ENCODE results near the gene DNMT1.
"Not testable (repeated sequence)": the region's sequence is repeated elsewhere in the genome, so short reads cannot be mapped to it uniquely, and the experiment has no call there.

DNMT1 gene

DNA sequence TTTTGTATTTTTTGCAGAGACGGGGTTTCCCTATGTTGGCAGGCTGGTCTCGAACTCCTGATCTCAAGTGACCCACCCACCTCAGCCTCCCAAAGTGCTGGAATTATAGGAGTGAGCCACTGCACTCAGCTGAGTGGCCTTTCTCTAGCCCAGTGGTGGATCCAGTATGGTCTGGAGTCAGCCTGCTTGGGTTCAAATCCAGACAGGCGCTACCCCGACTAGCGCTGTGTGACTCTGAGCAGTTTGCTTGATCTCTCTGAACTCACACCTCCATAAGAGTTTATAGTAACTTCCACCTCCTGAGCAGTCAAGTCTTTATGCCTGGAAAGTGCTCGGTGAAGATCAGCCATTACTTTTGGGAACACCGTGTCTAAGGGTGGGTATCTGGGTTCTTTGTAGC is 25.9 kb upstream of the DNMT1 start:
- no peak for DNase-seq

DNA sequence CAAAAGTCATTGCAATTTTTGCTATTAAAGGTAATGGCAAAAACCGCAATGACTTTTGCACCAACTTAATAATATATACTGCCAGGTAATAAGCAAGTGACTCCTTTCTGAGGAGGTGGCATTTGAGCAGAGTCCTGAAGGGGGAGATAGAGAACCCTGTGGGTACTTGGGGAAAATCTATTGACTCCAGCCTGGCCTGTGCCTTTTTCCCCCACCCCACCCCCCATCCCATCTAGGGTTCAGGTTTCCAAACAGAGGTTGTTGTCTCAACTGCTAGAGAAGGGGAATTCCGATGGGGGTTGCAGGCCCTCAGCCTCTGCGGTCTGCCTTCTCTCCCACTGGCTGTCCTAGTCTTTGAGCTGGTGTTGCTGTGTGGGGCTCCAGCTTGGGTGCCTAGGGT is 24.9 kb upstream of the DNMT1 start:
- DNase-seq: peak; percentile 17 to 69

DNA sequence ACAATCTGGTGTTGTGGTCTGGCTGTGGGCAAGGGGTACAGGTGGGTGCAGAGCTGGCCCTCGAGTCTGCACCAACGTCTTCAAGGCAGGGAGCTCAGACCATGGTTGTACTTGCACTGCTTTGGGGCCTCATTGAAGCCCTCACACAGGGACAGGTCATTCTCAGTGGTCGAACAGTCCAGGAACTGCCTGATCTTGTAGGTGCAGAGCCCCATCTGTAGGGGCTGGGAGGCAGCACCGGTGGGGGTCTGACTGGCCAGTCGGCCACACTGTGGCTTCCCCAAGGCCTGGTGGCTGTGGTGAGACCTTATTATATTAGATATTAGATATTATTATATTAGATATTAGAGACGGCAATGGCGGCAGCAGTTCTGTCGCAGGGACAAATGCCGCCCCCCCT is 22.3 kb upstream of the DNMT1 start:
- DNase-seq: no peak

DNA sequence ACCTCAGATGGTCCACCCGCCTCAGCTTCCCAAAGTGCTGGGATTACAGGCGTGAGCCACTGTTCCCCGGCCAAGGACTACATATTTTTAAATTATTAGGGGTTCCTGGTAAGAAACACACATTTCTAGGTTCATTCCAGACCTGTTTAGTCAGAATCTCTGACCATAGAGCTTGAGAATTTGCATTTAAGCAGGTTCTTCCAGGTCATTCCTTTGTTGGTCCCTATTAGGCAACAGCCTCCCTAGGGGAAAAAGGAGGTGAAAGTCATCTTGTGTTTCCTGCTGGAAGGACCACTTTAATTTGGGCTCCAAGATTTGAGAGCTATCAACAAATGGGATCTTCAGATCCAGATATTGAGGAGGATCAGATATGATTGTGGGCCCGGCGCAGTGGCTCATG is 20.0 kb upstream of the DNMT1 start:
- no peak for DNase-seq

DNA sequence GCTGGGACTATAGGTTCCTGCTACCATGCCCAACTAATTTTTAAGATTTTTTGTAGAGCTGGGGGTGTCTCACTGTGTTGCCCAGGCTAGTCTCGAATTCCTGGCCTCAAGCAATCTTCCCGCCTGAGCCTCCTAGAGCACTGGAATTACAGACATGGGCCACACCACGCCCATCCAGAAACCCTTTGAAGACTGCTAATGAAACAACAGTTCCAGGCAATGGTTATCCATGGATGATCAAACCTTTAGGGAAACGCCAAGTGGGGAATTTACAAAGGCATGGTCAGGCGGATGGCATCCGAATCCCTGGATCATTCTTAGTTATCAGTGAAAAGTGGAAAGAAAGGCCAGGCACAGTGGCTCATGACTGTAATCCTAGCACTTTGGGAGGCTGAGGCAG is 16.9 kb upstream of the DNMT1 start:
- no peak for DNase-seq

DNA sequence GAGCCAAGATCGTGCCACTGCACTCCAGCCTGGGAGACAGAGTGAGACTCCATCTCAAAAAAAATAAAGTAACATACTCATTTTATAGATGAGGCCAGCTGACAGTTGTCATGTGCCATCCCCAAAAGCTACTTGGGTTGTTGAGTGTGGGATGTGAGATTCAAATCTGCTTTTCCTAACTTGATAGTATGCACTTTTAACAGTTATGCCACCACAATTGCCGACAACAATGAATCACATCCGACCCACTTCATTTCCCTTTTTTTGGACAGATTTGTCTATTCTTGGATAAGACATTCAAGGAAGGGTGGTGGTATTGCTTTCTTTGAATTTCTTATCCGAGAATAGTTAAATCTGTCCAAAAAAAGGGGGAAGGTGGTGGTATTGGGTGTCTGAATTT is 16.3 kb upstream of the DNMT1 start:
- no peak for DNase-seq

DNA sequence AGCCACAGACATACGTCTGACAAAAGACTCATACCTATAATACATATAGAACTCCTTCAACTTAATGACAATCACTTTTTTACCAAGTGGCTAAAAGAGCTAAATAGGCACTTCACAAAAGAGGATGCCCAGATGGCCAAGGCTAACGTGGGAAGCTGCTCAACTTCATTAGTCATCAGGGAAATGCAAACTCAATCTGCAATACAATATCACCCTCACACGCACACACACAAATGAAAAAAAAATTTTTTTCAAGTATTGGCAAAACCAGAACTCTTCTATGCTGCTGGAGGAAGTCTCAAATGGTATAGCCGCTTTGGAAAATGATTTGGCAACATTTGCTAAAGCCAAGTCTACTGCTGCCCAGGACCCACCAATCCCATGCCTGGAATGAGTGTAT is 14.6 kb upstream of the DNMT1 start:
- DNase-seq: no peak

DNA sequence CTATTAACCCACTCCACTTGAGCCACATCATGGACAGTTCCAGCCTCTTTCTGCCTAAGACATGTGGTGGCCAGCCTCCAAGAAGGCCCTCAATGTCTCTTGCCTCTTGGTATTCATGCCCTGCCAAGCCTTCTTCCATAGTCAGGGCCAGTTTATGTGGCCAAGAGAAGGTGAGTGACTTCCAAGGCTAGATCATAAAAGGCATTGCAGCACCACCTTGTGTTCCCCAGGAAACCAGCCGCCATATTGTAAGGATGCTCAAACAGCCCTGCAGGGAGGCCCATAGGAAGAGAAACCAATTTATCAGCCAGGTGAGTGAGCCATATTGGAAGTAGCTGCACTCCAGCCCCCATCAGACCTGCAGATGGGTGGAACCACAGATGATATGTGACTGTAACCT is 12.3 kb upstream of the DNMT1 start:
- no peak for DNase-seq

DNA sequence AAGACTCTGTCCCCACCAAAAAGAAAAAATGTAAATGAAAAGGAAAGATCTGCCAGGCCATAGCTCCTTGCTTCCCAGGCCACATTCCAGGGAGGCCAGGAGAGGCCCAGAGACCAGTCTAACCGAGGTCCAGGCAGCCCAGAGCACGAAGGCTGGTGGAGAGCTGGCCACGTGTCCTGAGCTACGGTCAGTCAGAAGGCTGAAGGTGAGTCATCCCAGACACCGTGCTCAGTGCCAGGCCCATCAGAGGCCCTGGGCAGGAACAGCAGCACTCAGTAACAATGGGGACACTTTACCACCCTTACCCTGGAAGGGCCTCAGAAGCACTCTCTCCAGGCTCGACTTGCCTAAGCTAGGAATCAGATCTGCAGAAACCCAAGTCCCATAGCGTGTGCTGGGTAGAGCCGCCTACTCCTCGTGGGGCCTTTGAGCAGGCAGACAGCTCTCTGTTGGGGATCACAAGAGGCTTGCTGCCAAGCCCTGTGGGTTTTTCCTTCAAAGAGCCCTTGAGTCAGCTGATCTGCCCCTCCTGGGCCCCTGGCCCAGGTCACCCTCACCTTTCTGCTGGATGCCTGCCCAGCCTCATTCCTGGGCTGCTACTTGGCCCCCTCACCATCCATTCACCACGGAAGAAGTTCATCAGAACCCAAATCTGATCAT is 11.6 kb upstream of the DNMT1 start:
- no peak for DNase-seq

DNA sequence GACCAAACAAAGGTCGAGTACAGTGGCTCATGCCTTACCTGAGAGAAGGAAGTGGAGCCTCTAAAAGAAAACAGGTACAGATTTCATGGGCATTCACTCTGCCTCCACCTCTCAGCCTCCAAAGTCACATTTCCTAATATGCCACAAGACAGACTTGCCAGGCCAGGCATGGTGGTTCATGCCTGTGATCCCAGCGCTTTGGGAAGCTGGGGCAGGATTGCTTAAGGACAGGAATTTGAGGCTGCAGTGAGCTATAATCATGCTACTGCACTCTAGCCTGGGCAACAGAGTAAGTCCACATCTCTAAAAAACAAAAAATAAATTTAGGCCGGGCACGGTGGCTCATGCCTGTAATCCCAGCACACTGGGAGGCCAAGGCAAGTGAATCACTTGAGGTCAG is 10.9 kb upstream of the DNMT1 start:
- DNase-seq: no peak

DNA sequence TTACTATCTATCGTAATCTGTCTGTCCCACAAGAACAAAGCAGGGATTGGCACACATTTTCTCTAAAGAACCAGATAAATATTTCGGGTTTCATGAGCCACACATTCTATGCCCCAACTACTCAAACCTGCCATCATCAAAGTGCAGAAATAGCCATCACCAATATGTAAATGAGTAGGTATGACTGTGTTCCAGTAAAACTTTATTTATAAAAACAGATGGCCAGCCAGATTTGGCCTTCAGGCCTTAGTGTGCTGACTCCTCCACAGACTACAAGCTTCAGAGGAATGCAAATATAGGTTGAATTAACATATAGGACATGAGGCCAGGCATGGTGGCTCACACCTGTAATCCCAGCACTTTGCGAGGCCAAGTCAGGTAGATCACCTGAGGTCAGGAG is 8.9 kb upstream of the DNMT1 start:
- DNase-seq: no peak

DNA sequence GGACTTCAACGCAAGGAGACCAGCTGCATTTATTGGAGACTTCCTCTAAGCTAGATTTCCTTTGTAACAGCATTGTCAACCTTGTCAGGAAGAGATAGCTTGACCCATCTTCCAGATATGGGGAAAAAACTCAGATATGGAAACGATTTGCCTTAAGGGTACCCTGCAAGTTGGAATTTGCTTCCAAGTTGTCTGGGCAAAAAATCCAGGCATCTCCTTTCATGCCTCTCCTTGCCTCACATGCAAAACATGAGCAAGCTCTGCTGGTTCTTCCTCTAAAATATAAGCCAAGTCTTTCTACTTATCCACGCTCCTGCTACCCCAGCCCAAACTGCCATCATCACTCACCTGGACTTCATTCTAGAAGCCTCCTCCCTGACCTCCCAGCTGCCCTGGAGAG is 6.4 kb upstream of the DNMT1 start:
- DNase-seq: no peak

DNA sequence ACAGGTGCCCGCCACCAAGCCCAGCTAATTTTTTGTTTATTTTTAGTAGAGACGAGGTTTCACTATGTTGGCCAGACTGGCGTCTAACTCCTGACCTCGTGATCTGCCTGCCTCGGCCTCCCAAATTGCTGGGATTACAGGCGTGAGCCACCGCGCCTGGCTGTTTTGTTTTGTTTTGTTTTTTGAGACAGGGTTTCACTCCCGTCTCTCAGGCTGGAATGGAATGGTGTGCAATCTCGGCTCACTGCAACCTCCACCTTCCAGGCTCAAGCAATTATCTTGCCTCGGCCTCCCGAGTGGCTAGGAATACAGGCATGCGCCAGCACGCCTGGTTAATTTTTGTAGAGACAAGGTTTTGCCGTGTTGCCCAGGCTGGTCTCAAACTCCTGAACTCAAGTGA is 5.3 kb upstream of the DNMT1 start:
- not testable (repeated sequence) for DNase-seq

DNA sequence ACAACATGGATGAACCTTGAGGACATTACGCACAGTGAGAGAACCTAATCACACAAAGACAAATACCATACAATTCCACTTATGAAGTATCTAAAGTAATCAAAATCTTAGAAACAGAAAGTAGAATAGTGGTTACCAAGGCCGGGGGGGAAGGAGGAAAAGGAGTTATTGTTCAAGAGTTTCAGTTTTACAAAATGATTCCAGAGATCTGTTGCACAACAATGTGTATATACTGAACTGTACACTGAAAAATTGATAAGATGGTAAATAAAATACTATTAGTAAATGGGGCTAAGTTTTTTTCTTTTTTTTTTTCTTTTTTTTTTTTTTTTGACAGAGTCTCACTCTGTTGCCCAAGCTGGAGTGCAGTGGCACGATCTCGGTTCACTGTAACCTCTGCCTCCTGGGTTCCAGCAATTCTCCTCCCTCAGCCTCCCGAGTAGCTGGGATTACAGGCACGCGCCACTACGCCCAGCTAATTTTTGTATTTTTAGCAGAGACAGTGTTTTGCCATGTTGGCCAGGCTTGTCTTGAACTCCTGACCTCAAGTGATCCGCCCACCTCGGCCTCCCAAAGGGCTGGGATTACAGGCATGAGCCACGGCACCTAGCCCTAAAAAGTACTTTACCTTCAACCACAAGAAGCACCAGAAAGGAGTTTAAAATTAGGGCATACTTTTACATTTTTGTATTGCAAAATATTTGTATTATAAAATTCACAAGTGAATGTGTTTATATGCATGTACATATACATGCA is 4.3 kb upstream of the DNMT1 start:
- peak in 1 of 2 donors; percentile 34 for DNase-seq

DNA sequence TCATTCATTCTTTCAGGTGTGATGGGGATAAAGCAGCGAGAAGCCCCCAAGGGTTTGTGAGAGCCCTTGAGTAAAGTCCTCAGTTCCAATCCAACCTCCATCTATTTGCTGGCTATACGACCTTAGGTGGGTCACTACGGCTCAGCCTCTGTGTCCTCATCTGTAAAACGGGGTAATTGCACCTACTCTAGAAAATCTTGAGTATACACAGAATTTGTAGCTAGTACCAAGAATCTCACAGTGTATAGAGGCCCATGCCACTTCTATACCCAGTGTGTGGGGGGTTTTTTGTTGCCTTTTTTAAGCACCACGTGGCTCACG is 406 bp upstream of the DNMT1 start:
- DNase-seq: no peak

DNA sequence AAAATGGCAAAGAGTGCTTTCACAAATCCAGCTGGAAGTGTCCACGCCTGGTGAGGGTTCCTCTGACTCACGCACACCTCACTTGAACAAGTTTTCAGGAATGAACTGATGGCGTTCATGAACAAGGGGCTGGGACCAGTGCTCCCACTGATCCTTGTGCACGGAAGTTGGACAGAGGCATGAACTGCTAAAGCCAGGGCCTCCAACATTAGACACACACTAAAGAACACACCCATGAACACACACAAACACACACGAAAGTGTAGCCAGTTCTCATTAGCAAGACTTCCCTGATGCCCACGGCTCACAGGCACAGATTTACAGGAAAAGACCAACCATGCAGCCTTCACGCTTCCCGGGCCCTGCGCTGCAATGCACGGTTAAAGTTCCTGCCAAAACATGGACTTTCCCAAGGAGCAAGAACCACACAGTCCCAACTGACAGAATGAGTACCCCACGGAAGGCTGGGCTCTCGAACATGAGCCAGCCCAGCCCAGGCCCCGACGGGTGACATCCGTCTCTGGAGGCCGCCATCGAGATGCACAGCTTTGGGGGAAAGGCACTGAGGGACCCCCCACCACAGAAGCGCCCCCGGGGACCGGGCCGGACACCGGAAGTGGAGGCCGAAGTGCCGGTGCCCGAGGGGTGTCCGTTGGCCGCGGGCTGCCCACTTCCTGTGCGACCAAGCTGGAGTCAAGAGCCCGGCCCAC is 808 bp downstream of the DNMT1 start:
- peak in 1 of 2 donors; percentile 1 for DNase-seq

DNA sequence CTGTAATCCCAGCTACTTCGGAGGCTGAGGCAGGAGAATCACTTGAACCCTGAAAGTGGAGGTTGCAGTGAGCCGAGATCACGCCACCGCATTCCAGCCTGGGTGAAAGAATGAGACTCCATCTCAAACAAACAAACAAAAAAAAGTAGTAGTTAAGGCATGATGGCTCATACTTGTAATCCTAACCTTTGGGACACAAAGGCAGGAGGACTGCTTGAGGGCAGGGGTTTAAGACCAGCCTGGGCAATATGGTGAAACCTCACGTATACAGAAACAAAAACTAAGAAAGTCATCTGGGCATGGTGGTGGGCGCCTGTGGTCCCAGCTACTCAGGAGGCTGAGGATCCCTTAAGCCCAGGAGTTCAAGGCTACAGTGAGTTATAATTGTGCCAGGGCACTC is 1.8 kb downstream of the DNMT1 start:
- DNase-seq: no peak

DNA sequence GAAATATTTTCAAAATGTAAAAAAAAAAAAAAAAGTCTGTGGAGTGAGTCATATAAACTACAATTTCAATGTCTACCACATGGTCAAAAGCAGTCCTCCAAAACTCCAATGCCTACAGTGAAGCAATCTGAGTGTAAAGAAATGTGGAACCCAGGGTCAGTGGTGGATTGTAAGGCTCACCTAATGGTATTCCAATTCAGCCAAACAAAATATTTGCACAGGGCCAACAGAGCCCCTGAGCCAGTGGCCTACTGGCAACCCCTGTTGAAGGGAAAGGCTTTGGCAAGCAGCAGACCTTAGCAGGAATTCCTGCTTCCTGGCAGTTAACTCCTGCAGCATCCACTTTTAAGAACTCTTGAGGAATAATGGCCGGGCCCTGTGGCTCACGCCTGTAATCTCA is 3.4 kb downstream of the DNMT1 start:
- DNase-seq: no peak

DNA sequence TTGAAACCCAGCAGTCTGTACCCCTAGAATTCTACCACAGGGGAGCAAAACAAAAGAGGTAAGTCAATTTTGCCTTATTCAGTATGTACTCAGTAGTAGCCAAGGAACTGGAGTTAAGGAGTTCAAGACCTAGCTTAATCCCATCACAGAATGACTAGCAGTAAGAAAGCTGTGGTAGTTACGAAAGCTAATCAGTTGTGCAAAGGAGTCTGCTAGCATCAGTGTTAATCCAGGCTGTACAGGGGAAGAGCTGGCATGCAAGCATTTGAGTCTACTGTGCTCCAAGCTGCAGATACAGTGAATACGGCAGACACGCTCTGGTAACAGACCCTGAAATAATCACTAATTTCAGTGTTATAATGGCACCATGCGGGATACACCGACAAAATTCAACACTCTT is 4.7 kb downstream of the DNMT1 start:
- DNase-seq: no peak

DNA sequence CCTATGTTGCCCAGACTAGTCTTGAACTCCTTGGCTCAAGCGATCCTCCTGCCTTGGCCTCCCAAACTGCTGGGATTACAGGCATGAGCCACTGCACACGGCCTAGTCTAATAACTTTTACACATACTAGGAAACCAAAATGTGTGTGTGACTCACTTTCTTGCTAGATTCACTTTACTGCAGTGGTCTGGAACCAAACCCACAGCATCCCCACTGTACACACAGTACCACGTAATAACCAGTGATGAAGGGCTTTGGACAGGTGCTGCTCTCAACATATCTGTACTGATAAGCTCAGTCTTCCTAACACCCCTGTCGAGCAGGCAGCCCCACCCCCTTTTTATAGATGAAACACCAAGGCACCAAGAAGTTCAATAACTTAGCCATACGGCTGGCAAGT is 5.1 kb downstream of the DNMT1 start:
- no peak for DNase-seq

DNA sequence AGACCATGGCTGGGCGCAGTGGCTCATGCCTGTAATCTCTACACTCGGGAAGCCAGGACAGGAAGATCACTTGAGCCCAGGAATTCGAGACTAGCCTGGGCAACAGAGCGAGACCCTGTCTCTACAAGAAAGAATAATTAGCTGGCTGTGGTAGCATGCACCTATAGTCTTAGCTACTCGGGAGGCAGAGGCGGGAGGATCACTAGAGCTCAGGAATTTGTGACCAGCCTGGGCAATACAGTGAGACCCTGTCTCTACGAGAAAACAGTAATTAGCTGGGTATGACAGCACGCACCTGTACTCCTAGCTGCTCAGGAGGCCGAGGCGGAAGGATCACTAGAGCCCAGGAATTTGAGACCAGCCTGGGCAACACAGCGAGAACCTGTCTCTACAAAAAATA is 7.4 kb downstream of the DNMT1 start:
- DNase-seq: no peak

DNA sequence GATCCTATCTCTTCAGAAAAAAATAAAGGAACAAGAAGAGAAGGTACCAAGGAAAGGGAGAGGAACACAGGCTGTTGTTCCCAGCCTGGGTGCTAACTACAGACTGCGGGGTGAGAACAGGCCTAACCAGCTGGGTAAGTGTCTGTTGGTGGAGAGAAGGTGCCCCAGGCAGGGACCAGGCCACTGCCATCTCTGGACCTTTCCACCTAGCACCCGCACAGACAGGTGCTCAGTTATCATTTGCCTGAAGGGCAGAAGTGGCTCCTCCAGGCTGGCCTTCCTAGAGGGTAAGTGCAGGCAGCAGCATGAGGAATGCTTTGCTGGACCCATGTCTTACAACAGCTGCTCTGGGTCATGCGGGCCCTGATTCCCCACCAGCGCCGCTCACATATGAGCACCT is 10.1 kb downstream of the DNMT1 start:
- DNase-seq: no peak

DNA sequence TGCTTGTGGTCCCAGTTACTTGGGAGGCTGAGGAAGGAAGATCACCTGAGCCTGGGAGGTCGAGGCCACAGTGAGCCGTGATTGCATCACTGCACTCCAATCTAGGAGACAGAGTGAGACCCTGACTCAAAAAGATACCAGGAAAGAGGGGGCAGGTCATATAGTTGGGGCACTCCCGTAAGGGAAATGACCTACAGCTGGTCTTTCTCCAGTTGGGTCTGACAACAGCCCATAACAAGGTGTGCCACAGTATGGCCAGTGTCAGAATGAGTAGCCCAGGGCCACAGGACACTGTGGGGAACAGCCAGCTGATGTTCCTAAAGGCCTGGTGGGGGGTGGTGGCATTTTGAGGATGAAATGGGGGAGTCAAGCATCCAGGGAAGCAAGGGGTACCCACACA is 10.8 kb downstream of the DNMT1 start:
- DNase-seq: no peak

DNA sequence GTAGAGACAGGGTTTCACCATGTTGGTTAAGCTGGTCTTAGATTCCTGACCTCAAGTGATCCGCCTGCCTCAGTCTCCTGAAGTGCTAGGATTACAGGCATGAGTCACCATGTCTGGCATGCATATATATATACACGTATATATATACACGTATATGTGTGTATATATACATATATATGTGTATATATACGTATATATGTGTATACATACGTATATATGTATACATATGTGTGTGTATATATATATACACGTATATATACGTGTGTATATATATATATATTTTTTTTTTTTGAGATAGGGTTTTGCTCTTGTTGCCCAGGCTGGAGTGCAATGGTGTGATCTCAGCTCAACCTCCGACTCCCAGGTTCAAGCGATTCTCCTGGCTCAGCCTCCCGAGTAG is 11.9 kb downstream of the DNMT1 start:
- DNase-seq: no peak

DNA sequence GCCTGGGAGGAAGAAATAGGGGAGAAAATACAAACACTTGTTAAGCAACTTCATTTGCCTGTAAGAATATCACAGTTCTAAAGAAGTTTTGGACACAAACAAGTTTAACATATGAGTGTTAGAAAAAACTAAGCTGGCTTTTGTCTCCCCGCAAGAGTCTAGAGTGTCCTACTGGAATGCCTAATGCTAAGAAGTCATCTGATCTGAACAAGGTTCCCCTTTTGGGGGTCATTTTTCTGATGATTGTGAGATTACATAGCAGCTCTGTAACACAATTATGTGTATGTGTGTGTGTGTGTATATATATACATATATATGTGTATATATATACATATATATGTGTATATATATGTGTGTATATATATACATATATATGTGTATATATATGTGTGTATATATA is 12.7 kb downstream of the DNMT1 start:
- no peak for DNase-seq
